Measurements from ENCODE around the gene SH3RF3. TPM values are rescaled to one million over a fixed set of nuclear protein-coding genes. Genes with fewer than 3 reads are reported as not detected.

The SH3RF3 gene
- total RNA-seq, 1 experiment from 2014 or later, result 4.9 TPM

GRCh38 chr2:109393662-109393972 is 264.6 kb downstream of the SH3RF3 start:
- no peaks in the 10 kb centered on the region for H3K9me3 ChIP-seq (ENCODE audit: control insufficient read depth, insufficient read depth, low read depth, low read length)
- in situ Hi-C loops (cut with HindIII; ENCODE audit: low pct_unique_long_range_greater_than_20kb, low sequenced_read_pairs), result no loop called here
- H3K4me1 ChIP-seq (ENCODE audit: control insufficient read depth, insufficient read depth, low read length), result no peaks in the 10 kb centered on the region
- no peak overlapping the region for H3K27ac ChIP-seq (ENCODE audit: low read length)
- CTCF ChIA-PET, result no interaction called here
- H3K27me3 ChIP-seq (ENCODE audit: control insufficient read depth, insufficient read depth, low read length), result no peaks in the 10 kb centered on the region; the same call in 1 of the 2 replicates
- BruUV-seq (replicated peaks), result no TSS peak
- no peak for TF ChIP-seq CTCF (IDR thresholded peaks at IDR 0.05)
- no peak for TF ChIP-seq SIN3A (IDR thresholded peaks at IDR 0.05; ENCODE audit: borderline replicate concordance, insufficient read depth, low read depth, low read length)
- no peak for TF ChIP-seq POLR2AphosphoS5 (IDR thresholded peaks at IDR 0.05; ENCODE audit: low read depth, low read length)
- no peak for TF ChIP-seq REST (IDR thresholded peaks at IDR 0.05; ENCODE audit: insufficient read depth in 1 of 2, low read depth in 2 of 2, low read length in 1 of 2)
- TF ChIP-seq TCF7L2 (IDR thresholded peaks at IDR 0.05; ENCODE audit: low read depth, low read length), result no peak
- no peak overlapping the region for H3K4me3 ChIP-seq (ENCODE audit: low read depth in 2 of 2, low read length in 2 of 2)
- DNase-seq (ENCODE audit: low read depth, low spot score) (no peak), ATAC-seq (no peak)
- intact Hi-C loops (cut with micrococcal nuclease; ENCODE audit: unreplicated experiment), result no loop called here
- POLR2A ChIA-PET, result no interaction called here
- H3K36me3 ChIP-seq (ENCODE audit: control insufficient read depth, insufficient read depth, low read length), result no peaks in the 10 kb centered on the region

- TF ChIP-seq CTCF (IDR thresholded peaks at IDR 0.05) (no peak), REST (IDR thresholded peaks at IDR 0.05; ENCODE audit: insufficient read depth in 1 of 2, low read depth in 2 of 2, low read length in 1 of 2) (no peak), SIN3A (IDR thresholded peaks at IDR 0.05; ENCODE audit: borderline replicate concordance, insufficient read depth, low read depth, low read length) (no peak), TCF7L2 (IDR thresholded peaks at IDR 0.05; ENCODE audit: low read depth, low read length) (no peak), POLR2AphosphoS5 (IDR thresholded peaks at IDR 0.05; ENCODE audit: low read depth, low read length) (no peak)
- Histone ChIP-seq H3K36me3 (ENCODE audit: control insufficient read depth, insufficient read depth, low read length) (no peaks in the 10 kb centered on the region), H3K4me1 (ENCODE audit: control insufficient read depth, insufficient read depth, low read length) (no peaks in the 10 kb centered on the region; the same call in 1 of the 2 replicates), H3K27me3 (ENCODE audit: control insufficient read depth, insufficient read depth, low read length) (no peaks in the 10 kb centered on the region; the same call in 1 of the 2 replicates), H3K9me3 (ENCODE audit: control insufficient read depth, insufficient read depth, low read depth, low read length) (no peaks in the 10 kb centered on the region), H3K27ac (ENCODE audit: low read length) (no peak overlapping the region), H3K4me3 (ENCODE audit: low read depth in 2 of 2, low read length in 2 of 2) (no peak overlapping the region)
- ATAC-seq (no peak), DNase-seq (ENCODE audit: low read depth, low spot score) (no peak)
- no TSS peak for BruUV-seq (replicated peaks)
- ChIA-PET POLR2A (no interaction called here), CTCF (no interaction called here)
- intact Hi-C loops (cut with micrococcal nuclease; ENCODE audit: unreplicated experiment) (no loop called here), in situ Hi-C loops (cut with HindIII; ENCODE audit: low pct_unique_long_range_greater_than_20kb, low sequenced_read_pairs) (no loop called here)
Measured at GRCh38 chr2:109395494-109396201, 266.6 kb downstream of the SH3RF3 start.

All from Panc1 (cell line).